SU-DHL-6 (cell line): ENCODE results near the gene SMIM9.

Experiments
- EZH2phosphoT487 ChIP-seq: fragments of 200-600 bp; sonication (generic), shearing (Covaris generic); conservative IDR thresholded peaks from 2 replicates; pipeline ENCODE4 v1.6.1; 2018; ENCODE audit warnings: mild to moderate bottlenecking, antibody characterized with exemption, low read length, moderate library complexity, mixed read lengths
- TF ChIP-seq, protein P1 (sequence below): fragments of 200-600 bp; sonication (generic); IDR thresholded peaks from one replicate; pipeline ENCODE4 v1.5.1; 2017; ENCODE audit warnings: antibody characterized with exemption, mild to moderate bottlenecking, low read length, moderate library complexity; ENCODE audit not compliant: insufficient read depth, poor library complexity, severe bottlenecking

DNA sequence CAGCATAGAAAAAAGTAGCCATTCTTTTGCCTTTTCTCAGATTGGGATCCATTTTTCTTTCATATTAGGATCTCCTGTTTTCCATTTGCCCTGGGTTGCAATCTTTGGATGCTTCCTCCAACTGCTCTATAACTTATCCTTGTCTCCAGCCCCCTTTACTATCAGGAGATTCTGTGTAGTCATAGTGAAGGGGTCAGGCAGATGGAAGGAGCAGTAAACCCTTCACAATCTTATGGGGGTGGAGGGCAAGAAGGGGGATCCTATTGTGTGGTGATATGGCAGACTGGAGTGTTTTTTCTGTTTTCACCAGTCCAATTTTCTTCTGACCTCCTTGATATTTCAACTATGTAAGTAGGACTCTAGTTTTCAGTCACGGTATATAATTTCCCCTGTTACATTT is 1.7 kb upstream of the SMIM9 start:
- TF ChIP-seq EZH2phosphoT487: no peak
- TF ChIP-seq, protein P1, sequence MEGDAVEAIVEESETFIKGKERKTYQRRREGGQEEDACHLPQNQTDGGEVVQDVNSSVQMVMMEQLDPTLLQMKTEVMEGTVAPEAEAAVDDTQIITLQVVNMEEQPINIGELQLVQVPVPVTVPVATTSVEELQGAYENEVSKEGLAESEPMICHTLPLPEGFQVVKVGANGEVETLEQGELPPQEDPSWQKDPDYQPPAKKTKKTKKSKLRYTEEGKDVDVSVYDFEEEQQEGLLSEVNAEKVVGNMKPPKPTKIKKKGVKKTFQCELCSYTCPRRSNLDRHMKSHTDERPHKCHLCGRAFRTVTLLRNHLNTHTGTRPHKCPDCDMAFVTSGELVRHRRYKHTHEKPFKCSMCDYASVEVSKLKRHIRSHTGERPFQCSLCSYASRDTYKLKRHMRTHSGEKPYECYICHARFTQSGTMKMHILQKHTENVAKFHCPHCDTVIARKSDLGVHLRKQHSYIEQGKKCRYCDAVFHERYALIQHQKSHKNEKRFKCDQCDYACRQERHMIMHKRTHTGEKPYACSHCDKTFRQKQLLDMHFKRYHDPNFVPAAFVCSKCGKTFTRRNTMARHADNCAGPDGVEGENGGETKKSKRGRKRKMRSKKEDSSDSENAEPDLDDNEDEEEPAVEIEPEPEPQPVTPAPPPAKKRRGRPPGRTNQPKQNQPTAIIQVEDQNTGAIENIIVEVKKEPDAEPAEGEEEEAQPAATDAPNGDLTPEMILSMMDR: no peak
